Hepatocyte (in vitro differentiated cells): ENCODE results near the gene GSS.

Experiments
- EZH2 ChIP-seq: fragments of 200-600 bp; sonication (generic); IDR thresholded peaks from 2 replicates; pipeline ENCODE4 v1.6.1; 2016; ENCODE audit warnings: antibody characterized with exemption, mild to moderate bottlenecking, borderline replicate concordance
- EZH2phosphoT487 ChIP-seq: fragments of 200-600 bp; sonication (generic); IDR thresholded peaks from one replicate; pipeline ENCODE4 v1.6.1; 2018; ENCODE audit warnings: antibody characterized with exemption, mild to moderate bottlenecking, low read depth, moderate library complexity; ENCODE audit not compliant: unreplicated experiment, severe bottlenecking
- TF ChIP-seq, protein P1 (sequence below): fragments of 200-600 bp; sonication (generic); IDR thresholded peaks from 2 replicates; pipeline ENCODE4 v1.5.1; 2016; ENCODE audit warnings: antibody characterized with exemption, mild to moderate bottlenecking; ENCODE audit not compliant: poor library complexity

DNA sequence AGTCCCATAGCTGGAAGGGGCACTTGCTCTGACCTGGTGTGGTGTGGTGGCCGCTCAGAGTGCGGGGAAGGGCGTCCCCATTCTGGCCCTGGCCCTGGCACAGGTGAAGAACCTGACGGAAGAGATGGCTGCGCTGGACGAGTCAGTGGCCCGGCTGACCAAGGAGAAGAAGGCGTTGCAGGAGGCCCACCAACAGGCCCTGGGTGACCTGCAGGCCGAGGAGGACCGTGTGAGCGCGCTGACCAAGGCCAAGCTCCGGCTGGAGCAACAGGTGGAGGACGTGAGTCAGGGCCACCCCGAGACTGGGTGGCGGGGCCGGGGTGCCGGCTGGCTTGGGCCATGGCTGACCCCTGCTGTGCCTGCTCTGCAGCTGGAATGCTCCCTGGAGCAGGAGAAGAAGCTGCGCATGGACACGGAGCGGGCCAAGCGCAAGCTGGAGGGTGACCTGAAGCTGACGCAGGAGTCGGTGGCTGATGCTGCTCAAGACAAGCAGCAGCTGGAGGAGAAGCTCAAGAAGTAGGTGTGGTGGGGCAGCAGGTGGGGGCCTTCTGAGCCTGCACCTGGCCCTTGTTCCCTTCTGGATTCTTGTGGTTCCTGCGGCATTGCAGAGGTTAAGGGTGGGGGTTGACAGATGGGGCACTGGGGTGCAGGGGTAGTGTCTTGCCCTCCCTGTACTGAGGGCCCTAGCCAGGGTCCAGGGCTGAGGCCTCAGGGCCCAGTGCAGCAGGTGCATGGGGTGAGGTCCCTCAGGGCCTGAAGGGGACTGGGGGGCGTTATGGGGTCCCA, 40.8 kb upstream of the GSS start:
- no peak for TF ChIP-seq EZH2
- TF ChIP-seq, protein P1, sequence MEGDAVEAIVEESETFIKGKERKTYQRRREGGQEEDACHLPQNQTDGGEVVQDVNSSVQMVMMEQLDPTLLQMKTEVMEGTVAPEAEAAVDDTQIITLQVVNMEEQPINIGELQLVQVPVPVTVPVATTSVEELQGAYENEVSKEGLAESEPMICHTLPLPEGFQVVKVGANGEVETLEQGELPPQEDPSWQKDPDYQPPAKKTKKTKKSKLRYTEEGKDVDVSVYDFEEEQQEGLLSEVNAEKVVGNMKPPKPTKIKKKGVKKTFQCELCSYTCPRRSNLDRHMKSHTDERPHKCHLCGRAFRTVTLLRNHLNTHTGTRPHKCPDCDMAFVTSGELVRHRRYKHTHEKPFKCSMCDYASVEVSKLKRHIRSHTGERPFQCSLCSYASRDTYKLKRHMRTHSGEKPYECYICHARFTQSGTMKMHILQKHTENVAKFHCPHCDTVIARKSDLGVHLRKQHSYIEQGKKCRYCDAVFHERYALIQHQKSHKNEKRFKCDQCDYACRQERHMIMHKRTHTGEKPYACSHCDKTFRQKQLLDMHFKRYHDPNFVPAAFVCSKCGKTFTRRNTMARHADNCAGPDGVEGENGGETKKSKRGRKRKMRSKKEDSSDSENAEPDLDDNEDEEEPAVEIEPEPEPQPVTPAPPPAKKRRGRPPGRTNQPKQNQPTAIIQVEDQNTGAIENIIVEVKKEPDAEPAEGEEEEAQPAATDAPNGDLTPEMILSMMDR, result no peak
- no peak for TF ChIP-seq EZH2phosphoT487
